Activated CD4-positive, CD25-positive, alpha-beta regulatory T cell treated with anti-CD3 and anti-CD28 coated beads, Interleukin-2, amount 50 U/mL, for 72 hours (primary cell): ENCODE results near the gene CD81.
"Not testable (repeated sequence)": the region's sequence is repeated elsewhere in the genome, so short reads cannot be mapped to it uniquely, and the experiment has no call there.

Experiments used
- DNase-seq: peaks from one replicate; pipeline ENCODE4 v3.0.0; 2021

The CD81 gene

GRCh38 chr11:2376751-2377451, at the start of gene CD81:
Gene CD81, plus strand, starts transcription at chr11:2377310. Its CDS starts 240 bp downstream, at chr11:2377550.
- DNase-seq, result peak; percentile 72

- no peak for DNase-seq
Measured at GRCh38 chr11:2328021-2328420, 49.1 kb upstream of the CD81 start.

- no peak for DNase-seq
Measured at GRCh38 chr11:2328656-2329354, 48.3 kb upstream of the CD81 start.

GRCh38 chr11:2329551-2329950, 47.6 kb upstream of the CD81 start:
- DNase-seq, result no peak

- no peak for DNase-seq
Measured at GRCh38 chr11:2330696-2331095, 46.4 kb upstream of the CD81 start.

- DNase-seq, result no peak
Measured at GRCh38 chr11:2331404-2331803, 45.7 kb upstream of the CD81 start.

GRCh38 chr11:2332569-2332968, 44.5 kb upstream of the CD81 start:
- not testable (repeated sequence) for DNase-seq

GRCh38 chr11:2333486-2334205, 43.5 kb upstream of the CD81 start:
- DNase-seq, result not testable (repeated sequence)

- not testable (repeated sequence) for DNase-seq
Measured at GRCh38 chr11:2335286-2335685, 41.8 kb upstream of the CD81 start.

GRCh38 chr11:2338760-2339159, 38.4 kb upstream of the CD81 start:
- not testable (repeated sequence) for DNase-seq

GRCh38 chr11:2342557-2342956, 34.6 kb upstream of the CD81 start:
- DNase-seq, result no peak

GRCh38 chr11:2342981-2343380, 34.1 kb upstream of the CD81 start:
- DNase-seq, result no peak

GRCh38 chr11:2343502-2343901, 33.6 kb upstream of the CD81 start:
- DNase-seq, result no peak

- DNase-seq, result no peak
Measured at GRCh38 chr11:2345050-2345449, 32.1 kb upstream of the CD81 start.

GRCh38 chr11:2346014-2346413, 31.1 kb upstream of the CD81 start:
- DNase-seq, result no peak

- DNase-seq, result no peak
Measured at GRCh38 chr11:2346586-2347307, 30.4 kb upstream of the CD81 start.

GRCh38 chr11:2347308-2347830, 29.7 kb upstream of the CD81 start:
- no peak for DNase-seq

GRCh38 chr11:2348986-2349385, 28.1 kb upstream of the CD81 start:
- DNase-seq, result no peak

GRCh38 chr11:2351701-2352100, 25.4 kb upstream of the CD81 start:
- DNase-seq, result no peak

- DNase-seq, result no peak
Measured at GRCh38 chr11:2352420-2352819, 24.7 kb upstream of the CD81 start.

- no peak for DNase-seq
Measured at GRCh38 chr11:2355000-2355644, 22.0 kb upstream of the CD81 start.

GRCh38 chr11:2357246-2357645, 19.9 kb upstream of the CD81 start:
- no peak for DNase-seq
